CD14-positive monocyte (primary cell): ENCODE measurements around the gene CEP250. TPM values are rescaled to one million over a fixed set of nuclear protein-coding genes. Genes with fewer than 3 reads are reported as not detected.

Experiments used
- DNase-seq, 3 donors: peaks; one replicate each; pipeline ENCODE4 v3.0.0-alpha.2; 2011 to 2022
- H2AFZ ChIP-seq: 2 replicates; pipeline ENCODE4 v1.6.0; 2012; ENCODE audit warnings: mild to moderate bottlenecking, low read depth, low read length, inconsistent platforms; ENCODE audit not compliant: insufficient read depth, poor library complexity, severe bottlenecking
- H3K27ac ChIP-seq, 2 donors: 1 replicate in 1 of 2; 2 replicates in 1 of 2; pipeline ENCODE4 v1.5.1; 2012 to 2013; ENCODE audit warnings: low read length in 2 of 2, control low read depth in 1 of 2, inconsistent platforms in 1 of 2, low read depth in 1 of 2, mild to moderate bottlenecking in 1 of 2
- H3K27me3 ChIP-seq, 2 donors: one replicate each; pipeline versions ENCODE4 v1.6.0 to v1.6.1; 2011 to 2013; ENCODE audit warnings: low read length in 2 of 2; ENCODE audit not compliant: control insufficient read depth in 2 of 2, insufficient read depth in 2 of 2
- H3K36me3 ChIP-seq, 2 donors: replicated peaks in 1 of 2; 1 replicate in 1 of 2; 2 replicates in 1 of 2; pipeline versions ENCODE4 v1.5.1 to v1.6.1; 2012 to 2013; ENCODE audit warnings: low read length in 2 of 2, control low read depth in 1 of 2, inconsistent platforms in 1 of 2, mild to moderate bottlenecking in 1 of 2; ENCODE audit not compliant: insufficient read depth in 2 of 2, control insufficient read depth in 1 of 2
- H3K4me1 ChIP-seq, 2 donors: 1 replicate in 1 of 2; 2 replicates in 1 of 2; pipeline versions ENCODE4 v1.5.1 to v1.6.1; 2012 to 2013; ENCODE audit warnings: low read length in 2 of 2, control low read depth in 1 of 2, inconsistent platforms in 1 of 2, mild to moderate bottlenecking in 1 of 2, moderate library complexity in 1 of 2; ENCODE audit not compliant: insufficient read depth in 2 of 2, control insufficient read depth in 1 of 2
- H3K4me2 ChIP-seq: replicated peaks from 2 replicates; pipeline ENCODE3; 2012; ENCODE audit warnings: low read length, moderate library complexity, mild to moderate bottlenecking; ENCODE audit not compliant: poor library complexity, severe bottlenecking; ENCODE audit errors: extremely low read depth
- H3K4me3 ChIP-seq, 3 experiments: fragments of 200-600 bp in 1 of 3; sonication (generic) in 1 of 3; replicated peaks in 1 of 3; 1 replicate in 2 of 3; 2 replicates in 1 of 3; pipeline ENCODE4 v1.5.1; 2011 to 2013; ENCODE audit warnings: low read length in 3 of 3, mild to moderate bottlenecking in 3 of 3, control low read depth in 2 of 3, low read depth in 2 of 3, inconsistent platforms in 1 of 3, moderate library complexity in 1 of 3
- H3K79me2 ChIP-seq: 2 replicates; pipeline ENCODE4 v1.6.0; 2012; ENCODE audit warnings: mild to moderate bottlenecking, control low read depth, inconsistent platforms, low read length, moderate library complexity; ENCODE audit not compliant: insufficient read depth
- H3K9ac ChIP-seq: 2 replicates; pipeline ENCODE4 v1.6.0; 2017; ENCODE audit warnings: low read length, mild to moderate bottlenecking; ENCODE audit not compliant: insufficient read depth, poor library complexity, severe bottlenecking
- H3K9me3 ChIP-seq, 2 donors: replicated peaks in 1 of 2; 1 replicate in 1 of 2; 2 replicates in 1 of 2; pipeline versions ENCODE4 v1.5.1 to v1.6.1; 2012 to 2013; ENCODE audit warnings: low read length in 2 of 2, control low read depth in 1 of 2; ENCODE audit not compliant: control insufficient read depth in 1 of 2, insufficient read depth in 1 of 2
- H4K20me1 ChIP-seq: 2 replicates; pipeline ENCODE4 v1.6.0; 2012; ENCODE audit warnings: mild to moderate bottlenecking, low read length, control low read depth, moderate library complexity; ENCODE audit not compliant: insufficient read depth
- H3K27ac Mint-ChIP-seq, 7 donors: one replicate each; pipeline ENCODE4 v1.8.0; 2020; ENCODE audit warnings: mild to moderate bottlenecking in 7 of 7, mixed read lengths in 7 of 7, moderate library complexity in 6 of 7, inconsistent platforms in 2 of 7
- H3K27me3 Mint-ChIP-seq, 3 donors: one replicate each; pipeline ENCODE4 v1.8.0; 2021 to 2022; ENCODE audit warnings: low read depth in 3 of 3, mild to moderate bottlenecking in 3 of 3, mixed read lengths in 3 of 3, moderate library complexity in 3 of 3, inconsistent platforms in 1 of 3
- H3K36me3 Mint-ChIP-seq, 2 donors: one replicate each; pipeline ENCODE4 v1.8.0; 2020; ENCODE audit warnings: mixed read lengths in 2 of 2, inconsistent platforms in 1 of 2, mild to moderate bottlenecking in 1 of 2
- H3K4me1 Mint-ChIP-seq: one replicate; pipeline ENCODE4 v1.8.0; 2020; ENCODE audit warnings: mild to moderate bottlenecking, mixed read lengths
- H3K4me3 Mint-ChIP-seq, 2 donors: one replicate each; pipeline ENCODE4 v1.8.0; 2020; ENCODE audit warnings: mild to moderate bottlenecking in 2 of 2, mixed read lengths in 2 of 2, moderate library complexity in 1 of 2
- H3K9me3 Mint-ChIP-seq, 7 donors: one replicate each; pipeline ENCODE4 v1.8.0; 2020 to 2022; ENCODE audit warnings: mixed read lengths in 7 of 7, mild to moderate bottlenecking in 6 of 7, moderate library complexity in 6 of 7, inconsistent platforms in 2 of 7
- CTCF ChIP-seq: fragments of 200-600 bp; IDR thresholded peaks from one replicate; pipeline ENCODE4 v1.8.0; 2022; ENCODE audit warnings: antibody characterized with exemption, mild to moderate bottlenecking
- WGBS: methylation state at CpG from one replicate; pipeline ENCODE4 v1.1.5; 2013; ENCODE audit warnings: missing lambda C conversion rate; ENCODE audit not compliant: insufficient coverage; 5-methylcytosine and 5-hydroxymethylcytosine counted together
- intact Hi-C, 2 donors: fragments of 100-400 bp; cut with micrococcal nuclease; formaldehyde crosslinking; loops; one replicate each; pipeline versions ENCODE4 v1.15.0 to v1.15.1; 2023
- polyA plus RNA-seq, 3 donors: library from polyadenylated mRNA; depleted of rRNA in 1 of 3; unstranded in 2 of 3; stranded (reverse) in 1 of 3; fragments of 300-500 nt in 2 of 3; fragments of >200 nt in 1 of 3; fragmentation: Illumina TruSeq in 2 of 3; gene quantifications; 1 replicate in 2 of 3; 2 replicates in 1 of 3; pipeline ENCODE4 v1.2.3, GENCODE V29; 2012 to 2021

The CEP250 gene
- polyA plus RNA-seq, 3 donors = 0.81 to 5.9 (median 1.2) TPM

- no peaks in the 10 kb centered on the region for H3K9me3 Mint-ChIP-seq
- Histone ChIP-seq H3K4me1 (no peaks in the 10 kb centered on the region), H4K20me1 (no peaks in the 10 kb centered on the region), H3K9me3 (no peaks in the 10 kb centered on the region), H3K9ac (no peak overlapping the region), H3K27me3 (no peaks in the 10 kb centered on the region), H3K27ac (no peak overlapping the region), H2AFZ (no peak overlapping the region), H3K36me3 (no peaks in the 10 kb centered on the region), H3K4me3 (no peak overlapping the region), H3K79me2 (no peaks in the 10 kb centered on the region), H3K4me2 (no peak overlapping the region)
- H3K4me3 Mint-ChIP-seq = no peak overlapping the region
- H3K27ac Mint-ChIP-seq = no peak overlapping the region
- no peak for DNase-seq
- no CpG with 5 or more reads among the region's 2 CpGs for WGBS
- intact Hi-C loops = no loop called here
- TF ChIP-seq CTCF = no peak
- H3K27me3 Mint-ChIP-seq = peaks cover 7 to 15% (median 13%) of the 10 kb centered on the region in 3 donors
- H3K4me1 Mint-ChIP-seq = peaks cover 2% of the 10 kb centered on the region
- no peaks in the 10 kb centered on the region for H3K36me3 Mint-ChIP-seq
Measured at GRCh38 chr20:35421322-35421721, 34.1 kb upstream of the CEP250 start.

GRCh38 chr20:35431621-35432429, 23.6 kb upstream of the CEP250 start:
- DNase-seq = no peak
- Mint-ChIP-seq H3K27me3 (peaks cover 2 to 6% (median 2%) of the 10 kb centered on the region in 3 donors), H3K36me3 (no peaks in the 10 kb centered on the region), H3K27ac (peak overlapping the region in 1 of 7 donors; percentile 47), H3K4me3 (no peak overlapping the region), H3K9me3 (no peaks in the 10 kb centered on the region), H3K4me1 (peaks cover 11% of the 10 kb centered on the region)
- no peaks in the 10 kb centered on the region for H3K36me3 ChIP-seq
- no peak overlapping the region for H3K9ac ChIP-seq
- H3K4me1 ChIP-seq = no peaks in the 10 kb centered on the region
- H4K20me1 ChIP-seq = no peaks in the 10 kb centered on the region
- H3K4me3 ChIP-seq = no peak overlapping the region
- intact Hi-C loops = no loop called here
- no peaks in the 10 kb centered on the region for H3K79me2 ChIP-seq
- TF ChIP-seq CTCF = no peak
- H3K27me3 ChIP-seq = no peaks in the 10 kb centered on the region
- no peak overlapping the region for H3K27ac ChIP-seq
- H3K4me2 ChIP-seq = no peak overlapping the region
- peak overlapping the region; percentile 13 for H2AFZ ChIP-seq
- 83% methylated on average over 2 of the region's 6 CpGs for WGBS
- no peaks in the 10 kb centered on the region for H3K9me3 ChIP-seq
